HFF-Myc (cell line): ENCODE measurements around the gene SPATA18.
A peak's percentile ranks its signal among the peaks of the same experiment; 100 is the strongest.

Experiments
- DNase-seq: peaks from one replicate; pipeline ENCODE4 v3.0.0-alpha.2; 2011; ENCODE audit warnings: low read depth; ENCODE audit errors: extremely low read depth
- H3K4me3 ChIP-seq: replicated peaks from 2 replicates; pipeline ENCODE4 v1.5.1; 2011; ENCODE audit warnings: low read depth, mild to moderate bottlenecking, control low read depth, low read length
- CTCF ChIP-seq: IDR thresholded peaks from 2 replicates; pipeline ENCODE4 v1.5.1; 2012; ENCODE audit warnings: mild to moderate bottlenecking, low read depth, low read length, control low read depth; ENCODE audit errors: missing control alignments

The SPATA18 gene

DNA sequence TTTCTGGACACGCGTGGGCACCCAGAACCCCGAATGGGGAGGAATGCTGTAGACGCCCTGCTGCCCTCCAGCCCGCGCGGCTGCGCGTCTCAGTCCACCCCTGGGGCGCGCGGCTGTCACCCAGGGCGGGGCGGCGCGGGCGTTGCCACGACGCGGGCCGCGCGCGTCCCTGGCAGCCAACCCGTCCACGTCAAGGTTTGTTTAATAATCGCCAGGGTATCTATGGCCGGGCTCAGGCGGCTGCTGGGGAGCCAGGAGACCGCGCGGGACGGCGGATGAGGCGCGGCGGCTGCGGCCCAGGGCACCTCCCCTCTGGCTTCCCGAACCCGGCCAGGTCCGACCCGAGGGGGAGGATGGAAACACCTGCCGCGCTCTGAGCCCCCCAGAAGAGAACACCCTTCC, at the start of gene SPATA18:
TSS of gene SPATA18 (plus strand) at position 92 of the 402 bp plus-strand sequence. CDS start 401 bp downstream, outside the sequence.
- peak within 1 kb of the TSS; percentile 67 for H3K4me3 ChIP-seq
- TF ChIP-seq CTCF: no peak
- no peak for DNase-seq

GRCh38 chr4:52001616-52002015, 49.5 kb upstream of the SPATA18 start:
- TF ChIP-seq CTCF: no peak
- no peak overlapping the region for H3K4me3 ChIP-seq
- DNase-seq: no peak

- no peak for TF ChIP-seq CTCF
- DNase-seq: no peak
- no peak overlapping the region for H3K4me3 ChIP-seq
These were observed 46.7 kb upstream of the SPATA18 start for GRCh38 chr4:52004414-52004813.

DNA sequence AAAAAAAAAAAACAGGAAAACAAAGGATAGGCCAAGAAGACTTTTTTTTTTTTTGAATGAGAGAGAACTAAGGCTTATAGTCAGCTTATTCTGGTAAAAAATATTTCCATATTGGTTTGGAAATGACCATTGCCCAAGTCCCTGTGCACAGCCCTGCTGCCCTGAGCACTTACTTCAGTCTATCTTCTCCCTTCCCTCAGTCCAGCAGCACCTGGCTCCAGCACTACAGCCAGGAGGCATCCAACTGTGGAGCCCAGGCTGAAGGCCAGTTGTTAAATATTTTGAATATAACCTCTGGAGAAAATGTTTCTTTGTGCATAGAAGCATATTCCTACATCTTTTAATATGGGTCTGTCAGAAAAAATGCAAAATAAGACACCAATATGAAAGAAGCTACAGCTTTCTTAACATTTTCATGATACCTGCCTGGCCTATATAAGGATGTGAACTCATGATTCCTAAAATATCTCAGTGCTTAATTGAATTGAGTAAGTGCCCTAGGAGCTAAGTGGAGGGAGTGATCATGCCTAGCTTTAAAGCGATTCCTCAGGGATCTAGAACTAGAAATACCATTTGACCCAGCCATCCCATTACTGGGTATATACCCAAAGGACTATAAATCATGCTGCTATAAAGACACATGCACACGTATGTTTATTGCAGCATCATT, 45.4 kb upstream of the SPATA18 start:
- no peak overlapping the region for H3K4me3 ChIP-seq
- no peak for TF ChIP-seq CTCF
- no peak for DNase-seq

GRCh38 chr4:52006887-52007286, 44.2 kb upstream of the SPATA18 start:
- no peak overlapping the region for H3K4me3 ChIP-seq
- no peak for TF ChIP-seq CTCF
- no peak for DNase-seq

DNA sequence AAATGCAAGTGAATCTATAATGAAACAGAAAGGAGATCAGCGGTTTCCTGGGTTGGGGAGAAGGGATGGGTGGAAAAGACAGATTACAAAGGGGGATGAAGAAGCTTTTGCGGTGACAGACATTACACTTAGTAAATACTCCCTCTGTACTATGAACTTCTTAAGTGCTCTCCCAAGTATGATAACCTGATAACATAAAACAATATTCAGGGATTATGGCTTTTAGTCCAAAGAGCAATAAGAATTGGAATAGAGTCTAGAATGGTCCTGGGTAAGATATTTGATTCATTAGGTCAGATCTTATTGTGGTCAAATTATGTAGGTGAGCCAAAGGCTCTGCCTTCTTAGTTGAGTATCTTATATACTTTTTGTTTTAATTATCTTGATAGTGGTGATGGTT, 40.1 kb upstream of the SPATA18 start:
- TF ChIP-seq CTCF: no peak
- DNase-seq: no peak
- no peak overlapping the region for H3K4me3 ChIP-seq

- no peak for TF ChIP-seq CTCF
- no peak for DNase-seq
- no peak overlapping the region for H3K4me3 ChIP-seq
These were observed 38.5 kb upstream of the SPATA18 start for GRCh38 chr4:52012651-52013050.
